Fibroblast of skin of left biceps (primary cell): ENCODE results near the gene SHISAL1.
"Not testable (repeated sequence)": the region's sequence is repeated elsewhere in the genome, so short reads cannot be mapped to it uniquely, and the experiment has no call there.

Experiments used
- DNase-seq, 2 experiments: peaks; one replicate each; pipeline ENCODE4 v3.0.0-alpha.2; 2013; ENCODE audit warnings: low read depth in 2 of 2

SHISAL1 gene

DNA sequence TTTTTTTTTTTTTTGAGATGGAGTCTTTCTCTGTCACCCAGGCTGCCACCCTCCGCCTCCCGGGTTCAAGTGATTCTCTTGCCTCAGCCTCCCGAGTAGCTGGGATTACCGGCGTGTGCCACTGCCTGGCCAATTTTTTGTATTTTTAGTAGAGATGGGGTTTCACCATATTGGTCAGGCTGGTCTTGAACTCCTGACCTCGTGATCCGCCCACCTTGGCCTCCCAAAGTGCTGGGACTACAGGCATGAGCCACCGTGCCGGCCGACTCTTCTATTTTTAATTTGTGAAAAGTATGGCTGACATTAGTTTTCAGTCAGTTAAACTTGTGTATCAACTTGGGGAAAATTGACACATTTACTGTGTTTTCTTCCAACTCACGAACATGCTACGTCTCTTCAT lies 78.4 kb downstream of the SHISAL1 start:
- DNase-seq: not testable (repeated sequence)

GRCh38 chr22:44231233-44231632 lies 81.5 kb downstream of the SHISAL1 start:
- no peak for DNase-seq

DNA sequence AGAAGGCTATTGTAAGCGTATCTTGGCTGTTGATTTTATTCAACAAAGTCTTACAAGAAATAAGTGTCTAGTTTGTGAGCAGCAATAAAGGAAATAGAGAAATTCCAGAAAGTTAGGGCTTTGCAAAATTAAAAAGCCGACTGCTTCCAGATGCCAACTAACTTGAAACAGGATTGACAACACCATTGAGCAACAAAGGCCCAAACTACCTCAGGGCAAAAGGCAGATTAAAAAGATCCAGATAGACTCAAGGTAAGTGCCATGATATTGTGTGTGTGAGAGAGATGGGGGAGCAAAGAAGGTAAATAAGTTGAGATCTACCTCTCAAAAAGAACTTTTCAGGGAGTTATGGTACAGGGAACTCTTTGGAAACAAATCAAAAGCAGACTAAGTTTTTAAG lies 82.9 kb downstream of the SHISAL1 start:
- DNase-seq: no peak

DNA sequence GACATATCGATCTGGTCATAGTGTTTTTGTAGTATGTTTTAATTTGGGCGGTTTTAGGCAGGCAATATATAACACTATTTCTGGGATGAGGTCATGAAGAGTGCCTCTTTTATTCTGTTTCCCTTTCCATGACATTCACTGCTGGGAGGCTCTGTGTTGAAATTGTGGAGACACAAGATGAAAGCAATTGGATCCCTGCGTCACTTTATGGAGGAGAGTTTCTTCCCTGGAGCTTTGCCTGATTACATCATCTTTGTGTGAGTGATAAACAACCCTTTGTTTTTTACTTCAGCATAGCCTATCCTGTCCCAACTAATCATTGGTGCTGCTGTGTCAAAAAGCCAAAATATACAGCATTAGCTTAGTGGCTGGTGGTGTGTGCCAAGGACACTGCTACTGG lies 83.4 kb downstream of the SHISAL1 start:
- DNase-seq: no peak

DNA sequence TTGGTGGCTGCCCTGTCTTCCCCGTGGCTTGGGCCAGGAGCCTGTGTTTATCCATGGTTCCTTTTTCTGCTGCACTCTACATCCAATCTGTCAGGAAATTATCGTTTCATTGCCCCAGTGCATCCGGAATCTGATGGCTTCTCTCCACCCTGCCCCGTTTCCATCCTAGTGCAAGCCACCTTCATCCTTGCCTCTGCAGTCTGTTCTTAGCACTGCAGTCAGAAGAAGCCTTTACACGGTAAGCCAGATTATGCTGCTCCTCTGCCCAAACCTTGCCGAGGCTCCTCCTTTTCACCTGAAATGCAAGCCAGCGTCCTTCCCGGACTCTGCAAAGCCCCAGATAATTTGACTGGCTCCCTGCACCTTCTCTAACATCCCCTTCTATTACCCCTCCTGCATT lies 86.9 kb downstream of the SHISAL1 start:
- DNase-seq: no peak

- no peak for DNase-seq
Observed at GRCh38 chr22:44225091-44225689, 87.6 kb downstream of the SHISAL1 start.

- DNase-seq: no peak
Observed at GRCh38 chr22:44224166-44224565, 88.6 kb downstream of the SHISAL1 start.

GRCh38 chr22:44221710-44222475 lies 90.9 kb downstream of the SHISAL1 start:
- no peak for DNase-seq

GRCh38 chr22:44220727-44221680 lies 91.7 kb downstream of the SHISAL1 start:
- no peak for DNase-seq

DNA sequence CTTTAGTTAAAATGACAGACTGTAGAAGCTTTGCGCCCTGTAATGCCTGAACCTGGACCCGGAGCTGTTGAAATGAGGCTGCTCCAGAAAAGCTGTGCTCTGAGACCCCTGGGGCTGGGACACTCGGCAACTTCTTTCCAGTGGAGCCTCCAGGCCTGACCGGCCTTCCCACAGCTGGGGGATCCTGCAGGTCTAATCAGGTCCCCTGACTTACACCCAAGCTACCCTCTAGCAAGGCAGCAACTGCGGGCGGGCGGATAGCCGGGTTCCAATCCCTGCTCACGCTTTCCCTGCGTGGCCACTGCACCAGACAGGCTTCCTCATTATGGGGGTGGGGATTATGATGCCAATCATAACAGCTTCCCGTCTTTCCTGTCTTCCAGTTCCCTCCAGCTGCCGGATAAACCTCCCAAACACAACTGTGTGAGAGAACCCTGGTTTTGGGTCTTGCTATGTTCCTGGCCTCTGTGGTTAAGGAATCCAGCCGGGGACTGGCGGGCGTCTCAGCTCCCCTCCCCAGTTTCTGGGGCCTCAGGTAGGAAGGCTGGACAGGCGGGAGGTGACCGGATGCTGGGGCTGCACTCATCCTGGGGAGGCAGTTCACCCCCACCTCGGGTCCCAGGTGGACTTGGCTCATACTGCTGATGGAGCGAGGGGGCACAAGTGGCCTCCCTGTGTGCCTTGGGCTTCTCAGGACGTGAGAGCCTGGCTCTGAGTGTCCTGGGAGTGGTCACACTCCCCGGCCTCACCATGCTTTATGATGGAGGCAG lies 93.5 kb downstream of the SHISAL1 start:
- no peak for DNase-seq

DNA sequence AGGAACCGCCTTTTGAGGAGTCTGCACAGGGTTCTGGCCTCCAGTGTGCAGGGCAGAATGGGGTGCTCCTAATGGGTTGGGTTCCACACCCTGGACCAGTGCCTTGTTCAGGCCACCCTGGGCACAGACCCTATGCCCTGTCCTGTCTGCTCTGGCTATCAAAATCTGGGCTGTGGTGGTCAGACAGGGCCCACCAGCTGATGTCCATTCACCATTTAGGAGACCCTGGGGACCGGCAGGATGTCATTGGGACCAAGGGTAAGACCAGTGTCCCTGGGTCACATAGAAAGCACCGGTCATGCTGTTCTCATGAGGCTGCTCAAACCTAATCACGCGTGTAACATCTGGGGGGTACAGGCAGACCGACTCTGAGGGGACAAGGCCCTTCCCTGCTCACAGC lies 94.7 kb downstream of the SHISAL1 start:
- no peak for DNase-seq

- no peak for DNase-seq
Observed at GRCh38 chr22:44217346-44217745, 95.4 kb downstream of the SHISAL1 start.

- DNase-seq: no peak
Observed at GRCh38 chr22:44215287-44215686, 97.5 kb downstream of the SHISAL1 start.

- DNase-seq: no peak
Observed at GRCh38 chr22:44214764-44215163, 98.0 kb downstream of the SHISAL1 start.

DNA sequence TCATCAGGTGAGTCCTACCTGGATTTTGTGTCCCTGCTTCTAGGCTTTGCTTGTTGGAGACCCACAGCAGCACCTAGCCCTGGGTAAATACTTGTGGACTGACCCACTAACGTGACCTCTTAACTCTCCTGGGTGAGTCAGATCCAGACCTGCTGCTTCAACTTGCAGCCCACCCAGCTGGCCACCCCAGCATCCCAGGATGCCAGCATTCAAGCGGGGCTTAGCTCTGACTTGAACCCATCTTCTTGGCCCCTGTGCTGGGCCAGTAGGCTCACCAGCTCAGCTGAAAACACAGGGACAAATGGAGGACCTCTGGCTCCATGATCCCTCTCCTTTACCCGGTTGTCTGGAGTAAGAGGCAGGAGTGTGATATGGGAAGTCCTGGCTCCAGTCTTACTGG lies 98.6 kb downstream of the SHISAL1 start:
- no peak for DNase-seq

DNA sequence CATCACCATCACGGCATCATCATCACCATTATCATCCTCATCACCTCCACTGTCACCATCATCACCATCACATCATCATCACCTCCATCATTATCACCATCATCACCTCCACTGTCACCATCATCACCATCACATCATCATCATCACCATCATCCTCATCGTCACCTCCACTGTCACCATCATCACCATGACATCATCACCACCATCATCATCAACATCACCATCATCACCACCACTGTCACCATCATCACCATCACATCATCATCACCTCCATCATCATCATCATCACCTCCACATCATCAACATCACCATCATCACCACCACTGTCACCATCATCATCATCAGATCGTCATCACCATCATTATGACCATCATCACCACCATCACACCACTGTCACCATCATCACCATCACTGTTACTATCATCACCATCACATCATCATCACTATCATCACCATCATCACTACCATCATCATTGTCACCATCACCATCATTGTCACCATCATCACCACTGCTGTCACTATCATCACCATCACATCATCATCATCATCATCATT lies 99.2 kb downstream of the SHISAL1 start:
- DNase-seq: no peak

GRCh38 chr22:44212936-44213335 lies 99.8 kb downstream of the SHISAL1 start:
- DNase-seq: no peak

DNA sequence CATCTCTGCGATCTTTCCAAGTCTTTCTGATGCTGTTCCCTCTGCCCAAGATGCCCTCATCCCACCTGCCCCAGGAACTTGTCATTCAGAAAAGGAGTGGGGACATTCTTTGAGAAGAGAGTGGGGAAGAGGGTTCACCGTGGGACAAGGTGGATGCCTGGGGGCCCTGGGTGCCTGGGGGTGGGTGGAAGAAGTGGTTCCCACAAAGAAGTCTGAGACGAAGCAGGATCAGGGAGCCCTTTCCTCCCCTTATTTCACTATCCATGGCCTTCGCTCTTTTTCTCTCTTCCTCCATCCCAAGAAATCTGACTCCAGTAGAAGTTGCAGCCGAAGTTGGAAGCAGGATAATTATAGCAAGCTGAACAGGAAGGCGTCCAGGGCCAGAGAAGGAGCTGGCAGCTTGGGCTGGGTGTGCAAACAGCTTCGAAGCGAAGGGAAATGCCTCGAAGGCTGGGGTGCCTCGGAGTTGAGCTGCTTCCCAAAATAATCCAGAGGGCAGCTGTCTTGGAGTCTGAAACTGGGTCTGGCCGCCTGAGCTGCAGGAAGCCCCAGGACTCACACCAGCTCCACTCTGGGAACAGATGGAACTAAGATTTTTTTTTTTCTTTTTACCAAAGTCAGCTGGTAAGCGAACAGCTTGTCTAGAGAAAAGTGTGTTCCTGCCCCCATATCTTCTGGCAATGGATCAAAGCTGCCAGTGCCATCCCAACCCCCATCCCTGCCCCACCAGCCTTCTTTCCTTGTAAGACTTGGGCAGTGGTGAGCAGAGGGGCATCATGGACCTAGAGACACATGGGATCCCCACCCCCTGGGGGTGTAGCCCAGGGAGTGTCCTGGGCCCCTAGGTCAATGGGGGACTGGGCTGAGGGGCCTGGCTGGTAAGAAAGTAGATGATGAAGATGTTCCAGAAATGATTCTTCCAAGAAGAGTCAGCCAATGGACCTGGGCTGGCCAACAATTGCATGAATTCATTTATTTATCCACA lies 100.5 kb downstream of the SHISAL1 start:
- DNase-seq: peak in 1 of 2 experiments; percentile 5

GRCh38 chr22:44211256-44211945 lies 101.3 kb downstream of the SHISAL1 start:
- no peak for DNase-seq

DNA sequence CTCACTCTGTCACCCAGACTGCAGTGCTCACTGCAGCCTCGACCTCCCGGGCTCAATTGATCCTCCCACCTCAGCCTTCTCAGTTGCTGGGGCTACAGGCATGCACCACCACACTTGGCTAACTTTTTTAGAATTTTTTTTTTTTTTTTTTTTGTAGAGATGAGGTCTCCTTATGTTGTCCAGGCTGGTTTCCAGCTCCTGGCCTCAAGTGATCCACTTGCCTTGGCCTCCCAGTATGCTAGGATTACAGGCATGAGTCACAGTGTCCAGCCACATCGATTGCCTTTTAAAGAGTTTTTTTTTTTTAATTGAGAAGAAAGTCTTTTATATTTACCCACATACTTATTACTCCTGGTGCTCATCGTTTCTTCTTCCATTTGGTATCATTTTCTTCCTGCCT lies 102.0 kb downstream of the SHISAL1 start:
- no peak for DNase-seq
